ENCODE data around the gene EPB42.
"Not testable (repeated sequence)": the region's sequence is repeated elsewhere in the genome, so short reads cannot be mapped to it uniquely, and the experiment has no call there.

DNA sequence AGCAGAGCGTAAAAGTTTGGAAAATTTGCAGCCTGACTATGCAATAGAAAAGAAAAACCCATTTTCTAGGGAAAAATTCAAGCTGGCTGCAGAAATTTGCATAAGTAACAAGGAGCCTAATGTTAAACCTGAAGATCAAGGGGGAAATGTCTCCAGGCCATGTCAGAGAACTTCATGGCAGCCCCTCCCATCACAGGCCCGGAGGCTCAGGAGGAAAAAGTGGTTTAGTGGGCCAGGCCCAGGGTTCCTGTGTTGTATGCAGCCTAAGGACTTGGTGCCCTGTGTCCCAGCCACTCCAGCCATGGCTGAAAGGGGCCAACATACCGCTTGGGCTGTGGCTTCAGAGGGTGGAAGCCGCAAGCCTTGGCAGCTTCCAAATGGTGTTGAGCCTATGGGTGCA lies 22.3 kb downstream of the EPB42 start:
- TF ChIP-seq, protein P1, sequence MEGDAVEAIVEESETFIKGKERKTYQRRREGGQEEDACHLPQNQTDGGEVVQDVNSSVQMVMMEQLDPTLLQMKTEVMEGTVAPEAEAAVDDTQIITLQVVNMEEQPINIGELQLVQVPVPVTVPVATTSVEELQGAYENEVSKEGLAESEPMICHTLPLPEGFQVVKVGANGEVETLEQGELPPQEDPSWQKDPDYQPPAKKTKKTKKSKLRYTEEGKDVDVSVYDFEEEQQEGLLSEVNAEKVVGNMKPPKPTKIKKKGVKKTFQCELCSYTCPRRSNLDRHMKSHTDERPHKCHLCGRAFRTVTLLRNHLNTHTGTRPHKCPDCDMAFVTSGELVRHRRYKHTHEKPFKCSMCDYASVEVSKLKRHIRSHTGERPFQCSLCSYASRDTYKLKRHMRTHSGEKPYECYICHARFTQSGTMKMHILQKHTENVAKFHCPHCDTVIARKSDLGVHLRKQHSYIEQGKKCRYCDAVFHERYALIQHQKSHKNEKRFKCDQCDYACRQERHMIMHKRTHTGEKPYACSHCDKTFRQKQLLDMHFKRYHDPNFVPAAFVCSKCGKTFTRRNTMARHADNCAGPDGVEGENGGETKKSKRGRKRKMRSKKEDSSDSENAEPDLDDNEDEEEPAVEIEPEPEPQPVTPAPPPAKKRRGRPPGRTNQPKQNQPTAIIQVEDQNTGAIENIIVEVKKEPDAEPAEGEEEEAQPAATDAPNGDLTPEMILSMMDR (IDR thresholded peaks at IDR 0.05), result not testable (repeated sequence)
- TF ChIP-seq POLR2A, POLR2AphosphoS5, EP300 (IDR thresholded peaks at IDR 0.05): not testable (repeated sequence)

Data from stomach (tissue), 4 donors.